Panc1 (cell line): Measurements from ENCODE around the gene KRT6A.

ENCODE experiments used
- CTCF ChIP-seq: fragments of 450-650 bp; IDR thresholded peaks from 2 replicates; pipeline ENCODE4 v1.5.1; 2017; ENCODE audit warnings: mild to moderate bottlenecking
- POLR2AphosphoS5 ChIP-seq: IDR thresholded peaks from 2 replicates; pipeline ENCODE4 v1.6.1; 2012; ENCODE audit warnings: mild to moderate bottlenecking, low read depth, low read length, moderate library complexity
- REST ChIP-seq, 2 experiments: IDR thresholded peaks; 2 replicates each; pipeline ENCODE4 v1.6.1; 2011 to 2012; ENCODE audit warnings: low read depth in 2 of 2, control low read depth in 1 of 2, low read length in 1 of 2, mild to moderate bottlenecking in 1 of 2, moderate library complexity in 1 of 2; ENCODE audit not compliant: insufficient read depth in 1 of 2
- SIN3A ChIP-seq: IDR thresholded peaks from 2 replicates; pipeline ENCODE4 v1.6.1; 2012; ENCODE audit warnings: low read depth, mild to moderate bottlenecking, low read length, moderate library complexity, borderline replicate concordance; ENCODE audit not compliant: insufficient read depth
- TCF7L2 ChIP-seq: IDR thresholded peaks from 2 replicates; pipeline ENCODE4 v1.6.1; 2011; ENCODE audit warnings: mild to moderate bottlenecking, low read depth, low read length, inconsistent platforms

GRCh38 chr12:52530905-52531304, 37.8 kb upstream of the KRT6A start:
- no peak for TF ChIP-seq CTCF
- TF ChIP-seq POLR2AphosphoS5, result no peak
- no peak for TF ChIP-seq REST (IDR thresholded peaks at IDR 0.05; ENCODE audit: insufficient read depth in 1 of 2, low read depth in 2 of 2, low read length in 1 of 2)
- no peak for TF ChIP-seq TCF7L2
- no peak for TF ChIP-seq SIN3A
